HepG2 (cell line): ENCODE data around the gene PTRHD1. TPM values are rescaled to one million over a fixed set of nuclear protein-coding genes. Genes with fewer than 3 reads are reported as not detected.

Experiments
- ATAC-seq: fragments of 200-7000 bp; cut with Tn5 transposase; 3 replicates; pipeline ENCODE4 v1.9.1; 2020; ENCODE audit warnings: mild to moderate bottlenecking, moderate library complexity
- BruUV-seq: library from RNA; stranded (reverse); fragments of 400-500 nt; replicated peaks from 2 replicates; lab custom pipeline; 2021; lab: Mats Ljungman, UMichigan
- CTCF ChIA-PET: fragments of 300-600 bp; formaldehyde crosslinking; extraction: SDS; loops from one replicate; lab custom pipeline; 2021; ENCODE audit warnings: low total read pairs, inconsistent platforms, low intra/inter-chr PET ratio; lab: Yijun Ruan, JAX
- POLR2A ChIA-PET: fragments of 350-600 bp; sonication (Branson Sonifier 250); formaldehyde crosslinking; loops from one replicate; lab custom pipeline; 2020; ENCODE audit warnings: antibody characterized with exemption, inconsistent platforms; lab: Yijun Ruan, JAX
- DNase-seq: peaks from one replicate; pipeline ENCODE4 v3.0.0-alpha.2; 2015; ENCODE audit warnings: low spot score
- FAIRE-seq: peaks from 3 replicates; lab custom pipeline; 2011; peaks lifted over from hg19 to GRCh38; lab: Jason Lieb, UNC
- H2AFZ ChIP-seq: one replicate; pipeline ENCODE4 v1.6.1; 2011; ENCODE audit warnings: low read length, inconsistent platforms
- H3K27ac ChIP-seq: fragments of 300-600 bp; 3 replicates; pipeline ENCODE4 v1.8.0; 2011; ENCODE audit warnings: mixed run types, mild to moderate bottlenecking, mixed read lengths, low read length, inconsistent platforms; ENCODE audit not compliant: insufficient read depth; ENCODE audit errors: extremely low read length
- H3K27me3 ChIP-seq, 2 experiments: fragments of 200-600 bp in 1 of 2; 2 replicates in 1 of 2; 3 replicates in 1 of 2; pipeline versions ENCODE4 v1.6.0 to v1.8.0; 2011; ENCODE audit warnings: low read length in 2 of 2, mild to moderate bottlenecking in 2 of 2, moderate library complexity in 2 of 2, inconsistent platforms in 1 of 2; ENCODE audit not compliant: insufficient read depth in 2 of 2, control insufficient read depth in 1 of 2
- H3K36me3 ChIP-seq, 2 experiments: fragments of 200-600 bp in 1 of 2; replicated peaks in 1 of 2; 2 replicates in 1 of 2; 3 replicates in 1 of 2; pipeline versions ENCODE4 v1.5.1 to v1.8.0; 2011; ENCODE audit warnings: low read length in 2 of 2, inconsistent platforms in 1 of 2; ENCODE audit not compliant: insufficient read depth in 2 of 2, control insufficient read depth in 1 of 2
- H3K4me1 ChIP-seq: 2 replicates; pipeline ENCODE4 v1.5.1; 2012; ENCODE audit warnings: low read length, inconsistent platforms; ENCODE audit not compliant: insufficient read depth
- H3K4me2 ChIP-seq: 2 replicates; pipeline ENCODE4 v1.6.0; 2011; ENCODE audit warnings: low read depth, low read length, inconsistent platforms
- H3K4me3 ChIP-seq, 3 experiments: fragments of 200-600 bp in 1 of 3; sonication (generic), shearing (Covaris generic) in 1 of 3; replicated peaks in 1 of 3; 2 replicates each; pipeline ENCODE4 v1.5.1; 2011 to 2016; ENCODE audit warnings: low read length in 3 of 3, inconsistent platforms in 2 of 3, low read depth in 2 of 3, mild to moderate bottlenecking in 2 of 3, control low read depth in 1 of 3, mixed read lengths in 1 of 3; ENCODE audit not compliant: insufficient read depth in 1 of 3
- H3K79me2 ChIP-seq: one replicate; pipeline ENCODE4 v1.6.1; 2011; ENCODE audit warnings: low read length, inconsistent platforms; ENCODE audit not compliant: insufficient read depth
- H3K9ac ChIP-seq: 2 replicates; pipeline ENCODE4 v1.6.0; 2011; ENCODE audit warnings: mild to moderate bottlenecking, low read depth, low read length, inconsistent platforms; ENCODE audit not compliant: insufficient read depth
- H3K9me3 ChIP-seq: 2 replicates; pipeline ENCODE4 v1.5.1; 2012; ENCODE audit warnings: mild to moderate bottlenecking, low read length
- H4K20me1 ChIP-seq: 2 replicates; pipeline ENCODE4 v1.6.0; 2011; ENCODE audit warnings: inconsistent platforms, mild to moderate bottlenecking, low read length, moderate library complexity; ENCODE audit not compliant: insufficient read depth
- FOXA3 ChIP-seq: IDR thresholded peaks from 2 replicates; pipeline ENCODE4 v1.6.1; 2016; ENCODE audit warnings: missing genetic modification reagents, missing compliant biosample characterization
- FOXO1 ChIP-seq: sonication (generic); formaldehyde crosslinking; IDR thresholded peaks from 2 replicates; pipeline ENCODE4 v1.4.0; 2020; ENCODE audit warnings: missing genetic modification reagents
- MAF1 ChIP-seq: sonication (generic); formaldehyde crosslinking; IDR thresholded peaks from 2 replicates; pipeline ENCODE4 v1.5.0; 2020; ENCODE audit warnings: missing genetic modification reagents, borderline replicate concordance
- SP140L ChIP-seq: sonication (generic); formaldehyde crosslinking; IDR thresholded peaks from 2 replicates; pipeline ENCODE4 v1.4.0; 2020; ENCODE audit warnings: missing genetic modification reagents, borderline replicate concordance
- ZNF850 ChIP-seq: sonication (generic); formaldehyde crosslinking; conservative IDR thresholded peaks from 2 replicates; pipeline ENCODE4 v1.9.0; 2021; ENCODE audit warnings: mild to moderate bottlenecking, missing genetic modification reagents
- WGBS: methylation state at CpG from one replicate; pipeline ENCODE4 v1.1.6; 2017; ENCODE audit warnings: low lambda C conversion rate; 5-methylcytosine and 5-hydroxymethylcytosine counted together
- in situ Hi-C: cut with HindIII; loops from 2 replicates; pipeline ENCODE4 v1.10.0; 2017; ENCODE audit warnings: low pct_unique_long_range_greater_than_20kb; ENCODE audit not compliant: extremely low pct_ligation_motif_present
- intact Hi-C: fragments of 100-400 bp; cut with micrococcal nuclease; formaldehyde crosslinking; loops from one replicate; pipeline ENCODE4 v1.10.0; 2022; ENCODE audit not compliant: unreplicated experiment
- polyA plus RNA-seq, 8 experiments: library from polyadenylated mRNA; depleted of rRNA in 3 of 8; stranded (reverse) in 7 of 8; unstranded in 1 of 8; fragments of >200 nt; fragmentation: Illumina TruSeq in 4 of 8; extraction: Trizol in 4 of 8; gene quantifications; 2 replicates each; pipeline versions ENCODE4 v1.2.1 to v1.2.3, GENCODE V29; 2011 to 2016; ENCODE audit warnings: low read depth in 4 of 8, missing spikeins in 1 of 8, mixed read lengths in 1 of 8; ENCODE audit not compliant: insufficient read depth in 1 of 8
- total RNA-seq, 5 experiments: library from RNA; depleted of rRNA; stranded (reverse); fragments of >200 nt; fragmentation: Illumina TruSeq; extraction: Trizol; gene quantifications; 2 replicates each; pipeline ENCODE4 v1.2.3, GENCODE V29; 2016; ENCODE audit warnings: low read depth in 1 of 5
- TF ChIP-seq, protein P1 (sequence below): sonication (generic); formaldehyde crosslinking; IDR thresholded peaks from 2 replicates; pipeline ENCODE4 v1.4.0; 2020; ENCODE audit warnings: mild to moderate bottlenecking, missing genetic modification reagents
- TF ChIP-seq, protein P2 (sequence below), 2 experiments: IDR thresholded peaks; 2 replicates each; pipeline ENCODE4 v1.6.1; 2011 to 2012; ENCODE audit warnings: low read length in 2 of 2, borderline replicate concordance in 1 of 2, low read depth in 1 of 2, mild to moderate bottlenecking in 1 of 2, moderate library complexity in 1 of 2

PTRHD1 gene
- total and polyA plus RNA-seq, 2 of the 13 experiments (the other 11 are each of a cell fraction or from before 2014, with no cell fraction given): 72.6 to 90.8 TPM

DNA sequence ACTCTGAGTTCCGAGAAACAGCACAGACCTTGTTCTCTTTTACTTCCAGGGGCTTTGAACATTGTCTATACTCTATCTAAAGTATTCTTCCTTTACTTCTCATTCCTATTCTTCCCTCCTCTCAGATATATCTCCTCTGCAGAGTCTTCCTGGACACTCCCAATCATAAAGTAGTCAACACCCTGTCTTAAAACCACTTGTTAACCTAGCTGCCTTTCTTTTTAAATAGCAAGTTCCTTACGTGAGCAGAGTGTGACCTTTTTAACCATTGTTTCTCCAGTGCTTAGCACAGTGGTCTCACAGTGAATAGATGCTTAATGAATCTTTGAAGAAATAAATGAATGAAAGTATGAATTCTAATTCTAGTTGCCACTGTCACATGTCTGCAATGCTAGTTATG, 47.4 kb downstream of the PTRHD1 start:
- ChIA-PET POLR2A (no interaction called here), CTCF (no interaction called here)
- TF ChIP-seq, protein P1, sequence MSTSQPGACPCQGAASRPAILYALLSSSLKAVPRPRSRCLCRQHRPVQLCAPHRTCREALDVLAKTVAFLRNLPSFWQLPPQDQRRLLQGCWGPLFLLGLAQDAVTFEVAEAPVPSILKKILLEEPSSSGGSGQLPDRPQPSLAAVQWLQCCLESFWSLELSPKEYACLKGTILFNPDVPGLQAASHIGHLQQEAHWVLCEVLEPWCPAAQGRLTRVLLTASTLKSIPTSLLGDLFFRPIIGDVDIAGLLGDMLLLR (CRISPR knock-in tag): no peak
- no peak for TF ChIP-seq MAF1 (CRISPR knock-in tag)
- TF ChIP-seq SP140L (CRISPR knock-in tag): no peak
- TF ChIP-seq FOXA3 (CRISPR knock-in tag): no peak
- TF ChIP-seq, protein P2, sequence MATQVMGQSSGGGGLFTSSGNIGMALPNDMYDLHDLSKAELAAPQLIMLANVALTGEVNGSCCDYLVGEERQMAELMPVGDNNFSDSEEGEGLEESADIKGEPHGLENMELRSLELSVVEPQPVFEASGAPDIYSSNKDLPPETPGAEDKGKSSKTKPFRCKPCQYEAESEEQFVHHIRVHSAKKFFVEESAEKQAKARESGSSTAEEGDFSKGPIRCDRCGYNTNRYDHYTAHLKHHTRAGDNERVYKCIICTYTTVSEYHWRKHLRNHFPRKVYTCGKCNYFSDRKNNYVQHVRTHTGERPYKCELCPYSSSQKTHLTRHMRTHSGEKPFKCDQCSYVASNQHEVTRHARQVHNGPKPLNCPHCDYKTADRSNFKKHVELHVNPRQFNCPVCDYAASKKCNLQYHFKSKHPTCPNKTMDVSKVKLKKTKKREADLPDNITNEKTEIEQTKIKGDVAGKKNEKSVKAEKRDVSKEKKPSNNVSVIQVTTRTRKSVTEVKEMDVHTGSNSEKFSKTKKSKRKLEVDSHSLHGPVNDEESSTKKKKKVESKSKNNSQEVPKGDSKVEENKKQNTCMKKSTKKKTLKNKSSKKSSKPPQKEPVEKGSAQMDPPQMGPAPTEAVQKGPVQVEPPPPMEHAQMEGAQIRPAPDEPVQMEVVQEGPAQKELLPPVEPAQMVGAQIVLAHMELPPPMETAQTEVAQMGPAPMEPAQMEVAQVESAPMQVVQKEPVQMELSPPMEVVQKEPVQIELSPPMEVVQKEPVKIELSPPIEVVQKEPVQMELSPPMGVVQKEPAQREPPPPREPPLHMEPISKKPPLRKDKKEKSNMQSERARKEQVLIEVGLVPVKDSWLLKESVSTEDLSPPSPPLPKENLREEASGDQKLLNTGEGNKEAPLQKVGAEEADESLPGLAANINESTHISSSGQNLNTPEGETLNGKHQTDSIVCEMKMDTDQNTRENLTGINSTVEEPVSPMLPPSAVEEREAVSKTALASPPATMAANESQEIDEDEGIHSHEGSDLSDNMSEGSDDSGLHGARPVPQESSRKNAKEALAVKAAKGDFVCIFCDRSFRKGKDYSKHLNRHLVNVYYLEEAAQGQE (IDR thresholded peaks at IDR 0.05; ENCODE audit: borderline replicate concordance in 1 of 2, low read depth in 1 of 2, low read length in 2 of 2): no peak
- no peak for TF ChIP-seq FOXO1 (CRISPR knock-in tag)
- no peak for TF ChIP-seq ZNF850
- 98% methylated on average over 2 of the region's 2 CpGs for WGBS
- in situ Hi-C loops (no loop called here), intact Hi-C loops (no loop called here)
- no peak overlapping the region for H3K9ac ChIP-seq
- H3K4me2 ChIP-seq: no peak overlapping the region
- H3K4me3 ChIP-seq: no peak overlapping the region
- no peak overlapping the region for H3K27ac ChIP-seq
- H4K20me1 ChIP-seq: no peaks in the 10 kb centered on the region
- FAIRE-seq: no peak
- no peak overlapping the region for H2AFZ ChIP-seq
- no peaks in the 10 kb centered on the region for H3K9me3 ChIP-seq
- no peak for ATAC-seq
- no peaks in the 10 kb centered on the region for H3K27me3 ChIP-seq
- H3K79me2 ChIP-seq: no peaks in the 10 kb centered on the region
- no peak for DNase-seq
- H3K4me1 ChIP-seq: no peaks in the 10 kb centered on the region
- H3K36me3 ChIP-seq: peaks cover 1 to 13% of the 10 kb centered on the region in 2 experiments; a peak in 2 of 5 replicates
- no TSS peak for BruUV-seq
